Upper lobe of right lung (tissue), 1 donor: ENCODE results near the gene BCAS3. TPM values are rescaled to one million over a fixed set of nuclear protein-coding genes. Genes with fewer than 3 reads are reported as not detected.

Source experiments
- ATAC-seq: fragments of 200-7000 bp; cut with Tn5 transposase; one replicate; pipeline ENCODE4 v1.9.1; 2020; ENCODE audit warnings: mild to moderate bottlenecking, moderate library complexity
- DNase-seq: peaks from one replicate; pipeline ENCODE4 v3.0.0-alpha.2; 2020
- H3K27ac ChIP-seq: fragments of 200-600 bp; one replicate; pipeline ENCODE4 v1.8.0; 2022
- H3K27me3 ChIP-seq: fragments of 200-600 bp; one replicate; pipeline ENCODE4 v1.8.0; 2022; ENCODE audit warnings: mild to moderate bottlenecking
- H3K36me3 ChIP-seq: fragments of 200-600 bp; one replicate; pipeline ENCODE4 v1.8.0; 2022
- H3K4me1 ChIP-seq: fragments of 200-600 bp; one replicate; pipeline ENCODE4 v1.8.0; 2022
- H3K4me3 ChIP-seq: fragments of 200-600 bp; one replicate; pipeline ENCODE4 v1.8.0; 2022; ENCODE audit warnings: mild to moderate bottlenecking
- H3K9me3 ChIP-seq: fragments of 200-600 bp; one replicate; pipeline ENCODE4 v1.8.0; 2022
- intact Hi-C: fragments of 100-400 bp; cut with DNase I; formaldehyde crosslinking; loops from one replicate; pipeline ENCODE4 v1.11.0; 2022
- total RNA-seq: library from RNA; stranded (reverse); fragmentation: NEBNext Ultra II Directional; extraction: Animal tissue kit (Norgen Biotek cat#: 25700); gene quantifications from one replicate; pipeline ENCODE4 v1.2.1, GENCODE V29; 2021
- TF ChIP-seq, protein P1 (sequence below): fragments of 200-600 bp; IDR thresholded peaks from one replicate; pipeline ENCODE4 v1.8.0; 2022; ENCODE audit warnings: antibody characterized with exemption
- donor health status: DM: no; HTN: yes; CAD: no; lungs with severe emphysema.

BCAS3 gene
- total RNA-seq, 1 donor from 2014 or later: 23.5 TPM

DNA sequence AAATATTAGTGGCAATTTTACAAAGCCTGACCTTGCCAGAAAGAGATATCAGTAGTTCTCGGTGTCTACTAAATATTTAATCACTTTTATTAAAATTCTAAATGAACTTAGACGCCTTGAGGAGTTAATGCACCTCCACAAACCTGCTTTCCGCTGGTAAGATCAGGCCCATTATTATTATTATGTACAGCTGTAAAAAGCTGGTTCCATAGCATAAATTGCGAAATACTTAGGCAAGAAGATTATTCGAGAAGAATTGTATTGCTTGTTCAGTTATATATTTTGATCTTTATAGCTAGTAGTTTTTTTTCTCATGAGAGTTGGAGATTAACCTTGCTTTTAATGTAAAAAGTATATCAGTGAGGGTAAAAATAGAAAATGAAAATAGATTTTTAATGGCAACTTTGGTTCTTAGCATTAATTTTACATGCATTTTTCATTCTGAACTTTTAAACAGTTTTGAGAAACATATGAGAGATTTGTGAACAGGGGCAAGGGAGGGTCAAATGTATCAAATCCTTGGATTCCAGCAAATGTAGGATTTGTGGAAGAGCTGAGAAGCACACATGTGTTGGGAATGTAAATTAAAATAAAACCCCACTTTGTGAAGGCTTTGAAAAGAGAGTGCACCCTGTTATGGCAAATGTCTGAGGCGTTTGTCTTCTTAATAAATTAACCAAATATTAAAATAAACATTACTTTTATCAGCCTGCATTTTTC lies 471.6 kb downstream of the BCAS3 start:
- ATAC-seq: no peak
- DNase-seq: no peak
- TF ChIP-seq, protein P1, sequence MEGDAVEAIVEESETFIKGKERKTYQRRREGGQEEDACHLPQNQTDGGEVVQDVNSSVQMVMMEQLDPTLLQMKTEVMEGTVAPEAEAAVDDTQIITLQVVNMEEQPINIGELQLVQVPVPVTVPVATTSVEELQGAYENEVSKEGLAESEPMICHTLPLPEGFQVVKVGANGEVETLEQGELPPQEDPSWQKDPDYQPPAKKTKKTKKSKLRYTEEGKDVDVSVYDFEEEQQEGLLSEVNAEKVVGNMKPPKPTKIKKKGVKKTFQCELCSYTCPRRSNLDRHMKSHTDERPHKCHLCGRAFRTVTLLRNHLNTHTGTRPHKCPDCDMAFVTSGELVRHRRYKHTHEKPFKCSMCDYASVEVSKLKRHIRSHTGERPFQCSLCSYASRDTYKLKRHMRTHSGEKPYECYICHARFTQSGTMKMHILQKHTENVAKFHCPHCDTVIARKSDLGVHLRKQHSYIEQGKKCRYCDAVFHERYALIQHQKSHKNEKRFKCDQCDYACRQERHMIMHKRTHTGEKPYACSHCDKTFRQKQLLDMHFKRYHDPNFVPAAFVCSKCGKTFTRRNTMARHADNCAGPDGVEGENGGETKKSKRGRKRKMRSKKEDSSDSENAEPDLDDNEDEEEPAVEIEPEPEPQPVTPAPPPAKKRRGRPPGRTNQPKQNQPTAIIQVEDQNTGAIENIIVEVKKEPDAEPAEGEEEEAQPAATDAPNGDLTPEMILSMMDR: no peak
- Histone ChIP-seq H3K36me3 (no peaks in the 10 kb centered on the region), H3K4me3 (no peak overlapping the region), H3K27ac (no peak overlapping the region), H3K27me3 (no peaks in the 10 kb centered on the region), H3K4me1 (peaks cover 12% of the 10 kb centered on the region), H3K9me3 (no peaks in the 10 kb centered on the region)
- intact Hi-C loops: no loop called here

DNA sequence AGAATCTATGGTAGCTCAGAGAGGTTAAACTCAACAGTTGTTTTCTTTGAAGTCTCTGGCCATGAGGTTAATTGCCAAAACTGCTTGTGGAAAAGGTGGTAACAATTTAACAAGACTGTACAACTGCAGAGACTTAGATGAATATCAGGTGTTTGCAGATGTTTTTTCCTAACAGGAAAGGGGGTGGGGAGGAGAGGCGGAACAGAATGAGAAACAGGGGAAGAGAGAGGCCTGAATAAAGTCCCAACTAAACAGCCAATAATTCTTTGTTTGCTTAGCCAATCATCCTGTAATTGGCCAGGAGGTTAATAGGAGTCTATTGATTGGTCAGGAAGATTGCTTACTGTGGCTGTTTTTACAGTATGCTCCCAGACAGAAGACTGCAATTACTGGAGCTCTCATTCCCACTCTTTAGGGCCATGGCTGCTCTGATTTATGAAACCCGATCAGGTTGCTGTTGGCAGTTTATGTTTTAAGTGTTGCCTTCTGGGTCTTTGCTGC lies 472.3 kb downstream of the BCAS3 start:
- H3K27ac ChIP-seq: no peak overlapping the region
- H3K36me3 ChIP-seq: no peaks in the 10 kb centered on the region
- TF ChIP-seq, protein P1: no peak
- ATAC-seq: no peak
- intact Hi-C loops: no loop called here
- H3K4me1 ChIP-seq: peaks cover 8% of the 10 kb centered on the region
- DNase-seq: no peak
- no peaks in the 10 kb centered on the region for H3K27me3 ChIP-seq
- H3K9me3 ChIP-seq: no peaks in the 10 kb centered on the region
- no peak overlapping the region for H3K4me3 ChIP-seq

DNA sequence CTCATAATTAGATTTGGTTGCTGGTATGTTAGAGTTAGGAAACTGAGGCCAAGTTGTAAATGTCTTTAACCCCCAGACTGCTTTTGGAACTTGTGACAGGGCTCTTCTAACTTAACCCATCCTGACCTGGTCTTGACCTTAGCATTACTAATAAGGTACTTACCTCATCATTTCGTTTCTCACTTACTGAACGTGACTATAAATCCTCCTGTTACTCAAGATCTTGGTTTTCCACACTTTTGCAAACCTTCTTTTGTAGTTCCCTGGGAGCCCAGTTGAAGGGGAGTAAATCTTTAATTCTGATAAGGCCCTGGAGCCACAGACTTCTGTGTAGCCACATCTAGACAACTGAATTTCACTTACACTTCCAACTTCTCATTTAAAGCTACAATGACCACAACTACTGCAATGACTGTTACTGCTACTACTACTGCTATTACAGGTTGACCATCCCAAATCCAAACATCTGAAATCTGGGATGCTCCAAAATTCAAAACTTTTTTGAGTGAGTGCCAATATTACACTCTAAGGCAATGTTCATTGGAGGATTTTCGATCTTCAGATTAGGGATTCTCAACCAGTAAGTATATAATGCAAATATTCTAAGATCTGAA lies 473.1 kb downstream of the BCAS3 start:
- no peaks in the 10 kb centered on the region for H3K36me3 ChIP-seq
- no peak overlapping the region for H3K4me3 ChIP-seq
- no peak for ATAC-seq
- intact Hi-C loops: no loop called here
- H3K9me3 ChIP-seq: no peaks in the 10 kb centered on the region
- peaks cover 1% of the 10 kb centered on the region for H3K4me1 ChIP-seq
- no peak overlapping the region for H3K27ac ChIP-seq
- TF ChIP-seq, protein P1: no peak
- DNase-seq: no peak
- H3K27me3 ChIP-seq: no peaks in the 10 kb centered on the region

DNA sequence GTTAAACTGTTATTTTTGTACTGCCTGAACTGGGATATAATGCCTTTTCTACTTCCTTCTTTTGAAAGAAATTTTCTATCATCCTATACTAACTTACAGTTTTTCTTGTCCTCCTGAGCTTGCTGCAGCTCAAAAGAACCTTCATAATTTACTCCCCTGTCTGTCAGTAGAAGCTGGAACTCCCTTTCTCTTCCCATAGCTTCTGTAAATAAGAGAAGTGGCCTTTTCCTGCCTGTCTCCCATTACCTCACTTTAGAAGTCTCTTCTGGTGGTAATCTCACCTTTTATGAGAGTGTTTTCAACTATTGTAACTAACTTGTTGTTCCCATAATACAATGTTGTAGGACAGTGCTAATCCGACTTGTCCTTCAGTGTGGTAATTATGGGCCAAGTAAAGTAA lies 475.2 kb downstream of the BCAS3 start:
- intact Hi-C loops: no loop called here
- Histone ChIP-seq H3K9me3 (no peaks in the 10 kb centered on the region), H3K27me3 (no peaks in the 10 kb centered on the region), H3K36me3 (no peaks in the 10 kb centered on the region), H3K4me3 (no peak overlapping the region), H3K27ac (no peak overlapping the region), H3K4me1 (no peaks in the 10 kb centered on the region)
- TF ChIP-seq, protein P1: no peak
- DNase-seq (no peak), ATAC-seq (no peak)

DNA sequence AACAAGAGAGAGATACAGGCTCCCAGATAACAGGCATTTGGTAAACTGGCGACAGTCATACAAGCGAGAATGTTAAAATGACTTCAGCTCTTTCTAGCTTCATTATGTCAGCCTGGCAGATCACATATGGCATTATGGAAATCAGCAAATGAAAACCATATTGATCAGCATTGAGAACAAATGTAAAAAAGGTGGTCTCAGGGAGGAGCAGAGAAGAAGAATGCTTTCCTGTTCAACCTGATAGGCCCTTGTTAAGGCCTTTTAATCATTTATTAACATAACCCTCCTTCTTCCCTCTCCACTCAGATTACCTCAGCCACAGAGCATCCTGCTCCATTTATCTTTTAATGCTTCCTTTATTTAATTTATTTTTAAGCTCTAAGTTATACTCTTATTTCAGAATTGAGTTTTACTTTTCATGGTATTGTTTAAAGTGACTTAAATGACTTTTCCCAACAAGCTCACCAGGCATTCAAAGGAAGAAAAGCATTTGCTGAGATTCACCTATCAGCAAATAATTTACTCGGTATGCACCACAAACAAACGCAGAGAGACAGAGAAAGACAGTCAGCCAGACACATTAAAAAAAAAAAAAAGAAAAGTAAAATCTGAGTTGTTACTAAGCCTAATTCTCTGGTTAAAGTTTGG lies 478.1 kb downstream of the BCAS3 start:
- intact Hi-C loops: no loop called here
- ATAC-seq (no peak), DNase-seq (no peak)
- Histone ChIP-seq H3K9me3 (no peaks in the 10 kb centered on the region), H3K4me1 (no peaks in the 10 kb centered on the region), H3K4me3 (no peak overlapping the region), H3K27me3 (no peaks in the 10 kb centered on the region), H3K27ac (no peak overlapping the region), H3K36me3 (no peaks in the 10 kb centered on the region)
- TF ChIP-seq, protein P1: no peak
